ACHN (cell line): ENCODE data around the gene USP44.
"Not testable (repeated sequence)": the region's sequence is repeated elsewhere in the genome, so short reads cannot be mapped to it uniquely, and the experiment has no call there.

Experiments
- DNase-seq: peaks from one replicate; pipeline ENCODE4 v3.0.0-alpha.2; 2015
- in situ Hi-C: cut with HindIII; loops from 2 replicates; pipeline ENCODE4 v1.10.0; 2017; ENCODE audit warnings: low sequenced_read_pairs, low pct_ligation_motif_present, low pct_unique_long_range_greater_than_20kb

The USP44 gene

GRCh38 chr12:95551305-95551704, at the start of gene USP44:
USP44 (minus strand) TSS chr12:95551476; CDS start chr12:95534256, 17,220 bp downstream.
- DNase-seq: no peak
- in situ Hi-C loops: no loop called here

GRCh38 chr12:95600567-95600966, 49.3 kb upstream of the USP44 start:
- DNase-seq: no peak
- in situ Hi-C loops: no loop called here

GRCh38 chr12:95599880-95600279, 48.6 kb upstream of the USP44 start:
- in situ Hi-C loops: no loop called here
- no peak for DNase-seq

GRCh38 chr12:95594136-95594535, 42.9 kb upstream of the USP44 start:
- no peak for DNase-seq
- in situ Hi-C loops: no loop called here

GRCh38 chr12:95593266-95593871, 42.1 kb upstream of the USP44 start:
- in situ Hi-C loops: no loop called here
- no peak for DNase-seq

- in situ Hi-C loops: no loop called here
- DNase-seq: no peak
These were observed 40.5 kb upstream of the USP44 start for GRCh38 chr12:95591731-95592130.

GRCh38 chr12:95590775-95591174, 39.5 kb upstream of the USP44 start:
- in situ Hi-C loops: no loop called here
- DNase-seq: no peak

- in situ Hi-C loops: loop anchor here (10.0 kb wide), 1 partner anchor 231 kb away; no protein-coding TSS in a partner anchor
- no peak for DNase-seq
These were observed 32.7 kb upstream of the USP44 start for GRCh38 chr12:95583933-95584332.

GRCh38 chr12:95582230-95583058, 31.2 kb upstream of the USP44 start:
- in situ Hi-C loops: loop anchor here (10.0 kb wide), 1 partner anchor 232 kb away; no protein-coding TSS in a partner anchor
- DNase-seq: peak; percentile 77

GRCh38 chr12:95577820-95578219, 26.5 kb upstream of the USP44 start:
- in situ Hi-C loops: no loop called here

GRCh38 chr12:95574799-95575452, 23.6 kb upstream of the USP44 start:
- peak; percentile 75 for DNase-seq

More at GRCh38 chr12:95577820-95578219, 26.5 kb upstream of the USP44 start:
- no peak for DNase-seq

GRCh38 chr12:95573951-95574576, 22.8 kb upstream of the USP44 start:
- DNase-seq: no peak
- in situ Hi-C loops: no loop called here

More at GRCh38 chr12:95574799-95575452, 23.6 kb upstream of the USP44 start:
- in situ Hi-C loops: no loop called here

GRCh38 chr12:95571369-95571768, 20.1 kb upstream of the USP44 start:
- in situ Hi-C loops: no loop called here
- DNase-seq: no peak

- DNase-seq, in situ Hi-C loops: not testable (repeated sequence)
These were observed 16.8 kb upstream of the USP44 start for GRCh38 chr12:95568045-95568444.

GRCh38 chr12:95557625-95558024, 6.3 kb upstream of the USP44 start:
- in situ Hi-C loops: no loop called here
- DNase-seq: no peak

- in situ Hi-C loops: no loop called here
- DNase-seq: no peak
These were observed 3.3 kb upstream of the USP44 start for GRCh38 chr12:95554532-95555071.

GRCh38 chr12:95553197-95553943, 2.1 kb upstream of the USP44 start:
- in situ Hi-C loops: no loop called here
- DNase-seq: no peak

- in situ Hi-C loops: no loop called here
- no peak for DNase-seq
These were observed 739 bp upstream of the USP44 start for GRCh38 chr12:95551913-95552516.
